GM19351 (cell line): Measurements from ENCODE around the gene IPCEF1.

Source experiments
- ATAC-seq: cut with Tn5 transposase; IDR thresholded peaks from one replicate; pipeline ENCODE4 v1.9.1; 2021; ENCODE audit warnings: mild to moderate bottlenecking, moderate library complexity; ENCODE audit not compliant: unreplicated experiment

Gene IPCEF1

DNA sequence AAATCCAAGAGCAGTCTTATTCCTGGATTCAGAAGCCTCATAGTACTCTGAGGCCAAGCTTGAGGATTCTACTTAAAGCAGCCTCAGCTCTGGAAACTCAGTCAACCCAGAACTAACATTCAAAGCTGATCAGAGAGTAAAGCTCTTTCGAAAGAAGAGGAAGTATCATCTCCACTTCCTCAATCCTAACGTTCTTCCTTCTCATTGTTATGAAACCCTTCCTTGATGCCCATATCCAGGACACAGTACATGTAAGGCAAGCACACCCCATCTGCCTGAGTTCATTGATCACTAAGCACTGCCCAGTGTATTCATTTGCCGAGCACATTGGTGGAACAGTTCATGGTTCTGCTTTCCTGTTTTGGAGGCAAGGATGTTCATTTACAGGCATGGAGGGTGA, at the start of gene IPCEF1:
IPCEF1 (minus strand) TSS at position 114 of the 400 bp plus-strand sequence. CDS start 90,856 bp downstream, outside the sequence.
- ATAC-seq, result no peak

DNA sequence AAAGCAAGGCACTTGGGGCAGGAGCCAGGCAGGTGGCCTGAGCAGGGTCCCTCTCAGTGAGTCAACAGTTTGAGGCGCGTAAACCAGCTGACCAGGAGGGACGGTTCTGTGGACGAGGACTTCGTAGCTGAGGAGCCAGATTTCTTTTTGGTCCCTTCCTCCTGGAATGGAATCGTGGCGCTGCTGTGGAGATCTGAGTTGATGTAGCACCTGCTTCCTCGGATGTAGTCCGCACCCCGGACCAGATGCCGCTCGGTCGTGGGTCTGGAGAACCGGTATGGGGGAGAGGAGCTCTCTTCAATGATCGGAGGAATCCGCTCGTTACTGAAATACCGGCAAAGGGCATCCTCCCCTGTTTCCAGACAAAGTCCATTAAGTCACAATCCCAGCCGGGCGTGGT, 49.7 kb upstream of the IPCEF1 start:
- no peak for ATAC-seq

DNA sequence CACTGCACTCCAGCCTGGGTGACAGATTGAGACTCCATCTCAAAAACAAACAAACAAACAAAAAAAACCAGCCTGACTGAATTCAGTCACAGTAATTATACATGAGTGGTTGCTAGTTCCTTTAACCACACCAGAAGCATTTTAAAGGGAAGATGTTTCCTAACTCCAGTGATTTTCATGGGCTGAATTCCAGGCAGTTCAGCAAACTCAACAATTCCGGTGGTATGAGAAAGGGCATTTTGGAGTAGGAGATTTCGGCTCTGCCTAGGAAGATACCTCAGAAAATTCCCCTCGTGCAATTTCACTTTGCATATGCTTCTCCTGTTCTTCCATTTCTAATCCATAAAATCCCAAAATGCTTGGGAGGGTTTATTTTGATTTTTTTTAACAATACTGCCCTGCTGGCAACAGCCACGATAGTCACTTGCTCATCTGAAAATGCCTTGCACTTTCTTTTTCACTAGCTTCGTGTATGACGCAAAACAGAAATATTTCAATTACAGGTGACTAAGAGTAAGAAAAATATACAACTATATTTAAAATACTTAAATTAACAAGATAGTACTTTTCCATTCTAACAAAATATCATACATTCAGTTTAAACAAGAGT, 48.3 kb upstream of the IPCEF1 start:
- peak; percentile 55 for ATAC-seq

DNA sequence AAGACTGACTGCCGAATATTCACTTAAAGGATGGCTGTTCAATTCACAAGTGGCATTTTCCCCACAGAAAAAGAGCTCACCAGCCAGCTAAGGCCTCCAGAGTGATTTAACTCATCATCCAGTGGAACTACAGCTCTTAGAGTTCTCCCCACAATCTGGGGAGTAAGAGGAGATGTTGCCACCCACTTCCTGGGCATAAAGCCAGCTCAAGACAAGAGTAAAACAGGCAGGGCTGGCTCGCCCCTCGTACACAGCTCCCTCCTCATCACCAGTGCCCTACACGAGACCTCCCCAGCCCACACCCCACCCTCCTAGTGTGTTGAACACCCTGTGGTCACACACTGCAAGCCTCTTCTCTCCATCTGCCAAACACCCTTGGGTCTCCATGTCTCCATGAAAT, 47.2 kb upstream of the IPCEF1 start:
- no peak for ATAC-seq

DNA sequence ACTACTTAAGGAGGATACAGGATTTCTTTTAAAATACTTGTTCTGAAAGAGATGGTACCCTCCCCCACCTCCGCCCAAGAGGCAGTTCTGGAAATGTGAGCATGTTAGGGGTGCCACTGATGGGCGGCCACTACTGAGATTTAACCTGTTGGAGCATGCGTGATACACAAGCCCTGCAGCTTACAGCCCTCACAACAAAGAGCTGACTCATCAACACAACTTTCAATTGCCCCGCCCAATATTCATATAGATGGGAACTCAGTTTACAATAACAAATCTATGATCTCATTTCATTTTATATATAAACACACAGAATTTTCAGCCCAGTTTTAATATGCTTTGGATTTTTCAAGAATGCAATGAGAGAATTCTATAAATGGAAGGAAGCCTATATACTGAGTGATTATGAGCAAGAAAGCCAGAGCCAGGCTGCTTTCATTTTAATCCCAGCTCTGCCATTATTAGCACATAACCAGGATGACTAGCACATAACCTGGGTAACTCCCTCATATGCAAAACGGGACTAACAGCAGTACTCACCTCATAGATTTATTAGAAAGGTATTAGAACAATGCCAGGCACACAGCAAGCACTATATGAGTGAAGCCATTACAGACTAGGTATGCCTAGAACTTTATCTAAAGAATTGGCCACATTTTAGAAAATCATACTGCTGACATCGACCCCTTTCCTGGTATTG, 45.6 kb upstream of the IPCEF1 start:
- no peak for ATAC-seq

DNA sequence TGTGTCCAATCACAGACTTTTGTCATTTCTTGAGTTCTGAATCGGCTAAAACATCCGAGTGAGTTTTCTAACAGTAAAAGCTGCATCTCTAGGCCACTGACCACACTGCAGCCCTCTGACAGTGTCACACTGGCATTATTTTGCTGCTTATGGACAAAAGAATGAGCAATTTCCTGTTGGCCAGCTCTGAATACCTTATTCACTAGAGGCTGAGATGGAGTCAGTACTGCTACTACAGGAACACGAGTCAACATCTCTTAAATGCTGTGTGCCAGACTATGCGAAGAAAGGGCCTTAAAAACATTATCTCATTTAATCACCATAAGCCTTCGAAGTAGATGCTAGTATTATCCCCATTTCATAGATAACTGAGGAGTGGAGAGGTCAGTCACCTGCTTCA, 42.5 kb upstream of the IPCEF1 start:
- no peak for ATAC-seq

- no peak for ATAC-seq
These were observed 41.0 kb upstream of the IPCEF1 start for GRCh38 chr6:154397491-154398195.

DNA sequence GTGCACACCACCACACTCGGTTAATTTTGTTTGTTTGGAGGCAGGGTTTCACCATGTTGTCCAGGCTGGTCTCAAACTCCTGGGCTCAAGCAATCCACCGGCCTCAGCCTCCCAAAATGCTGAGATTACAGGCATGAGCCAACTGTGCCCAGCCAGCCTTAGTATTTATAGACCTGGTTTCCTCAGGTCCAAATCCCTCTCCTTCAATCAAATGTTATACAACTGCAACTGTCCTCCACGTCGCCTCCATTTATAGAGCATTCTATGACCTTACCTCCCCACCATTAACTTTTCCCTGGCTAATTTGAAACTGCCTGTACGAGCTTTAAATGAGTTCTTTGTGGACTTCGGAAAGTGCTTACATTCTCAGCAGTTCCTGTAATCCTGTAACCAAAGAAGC, 39.3 kb upstream of the IPCEF1 start:
- no peak for ATAC-seq

DNA sequence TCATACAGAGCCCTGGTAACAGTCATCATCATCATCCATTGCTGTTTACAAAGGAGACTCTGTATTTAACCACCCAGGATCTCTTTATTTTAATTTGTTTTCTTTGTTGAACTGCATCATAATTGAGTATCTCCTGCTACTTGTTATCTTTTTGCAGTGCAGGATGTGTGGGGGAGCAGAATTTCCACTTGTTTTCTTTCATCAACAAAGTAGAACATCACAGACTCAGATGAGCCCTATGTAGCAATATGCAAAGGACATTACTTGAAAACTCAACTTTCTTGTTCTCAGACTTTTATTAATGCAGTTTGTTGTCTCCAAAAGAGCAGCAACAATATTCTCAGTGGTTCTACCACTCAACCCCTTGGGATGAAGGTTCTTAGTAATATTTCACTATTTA, 38.7 kb upstream of the IPCEF1 start:
- ATAC-seq, result no peak

DNA sequence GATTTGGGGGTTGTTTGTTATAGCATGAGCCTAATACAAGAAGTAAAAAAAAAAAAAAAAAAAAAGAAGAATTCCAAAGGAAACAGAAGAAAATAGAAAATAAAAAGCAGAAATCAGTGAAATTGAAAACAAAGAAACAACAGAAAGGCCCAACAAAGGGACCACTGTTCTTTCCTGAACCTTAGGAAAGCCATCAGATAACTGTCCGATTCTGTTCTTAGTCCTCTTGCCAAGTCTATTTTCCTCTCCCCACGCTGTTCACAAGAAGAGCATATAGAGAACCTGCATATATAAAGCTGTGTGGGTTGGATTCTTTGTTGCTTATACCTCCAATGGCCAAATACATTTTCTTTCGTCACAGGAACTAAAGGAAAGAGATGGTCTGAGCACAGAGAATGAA, 38.0 kb upstream of the IPCEF1 start:
- no peak for ATAC-seq

DNA sequence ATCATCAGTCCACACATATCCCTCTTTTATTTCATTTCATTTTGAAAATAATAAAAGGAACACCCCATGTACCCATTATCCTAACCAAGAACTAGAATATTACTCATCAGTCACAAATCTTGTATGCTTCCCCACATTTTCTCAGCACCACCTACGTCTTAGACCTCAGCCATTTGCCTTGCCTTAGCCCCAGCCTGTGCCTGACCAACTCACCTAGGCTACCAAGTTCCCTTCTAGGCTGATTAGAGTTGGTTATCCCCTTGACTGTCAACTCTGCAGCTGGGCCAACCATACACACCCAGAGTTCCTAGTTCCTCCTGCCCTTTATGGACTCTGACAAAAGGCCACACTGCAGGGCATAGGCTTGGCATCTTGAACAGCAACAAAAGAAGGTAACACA, 33.4 kb upstream of the IPCEF1 start:
- no peak for ATAC-seq

- ATAC-seq, result no peak
These were observed 32.2 kb upstream of the IPCEF1 start for GRCh38 chr6:154388803-154389202.

GRCh38 chr6:154386848-154387717, 30.5 kb upstream of the IPCEF1 start:
- ATAC-seq, result no peak

DNA sequence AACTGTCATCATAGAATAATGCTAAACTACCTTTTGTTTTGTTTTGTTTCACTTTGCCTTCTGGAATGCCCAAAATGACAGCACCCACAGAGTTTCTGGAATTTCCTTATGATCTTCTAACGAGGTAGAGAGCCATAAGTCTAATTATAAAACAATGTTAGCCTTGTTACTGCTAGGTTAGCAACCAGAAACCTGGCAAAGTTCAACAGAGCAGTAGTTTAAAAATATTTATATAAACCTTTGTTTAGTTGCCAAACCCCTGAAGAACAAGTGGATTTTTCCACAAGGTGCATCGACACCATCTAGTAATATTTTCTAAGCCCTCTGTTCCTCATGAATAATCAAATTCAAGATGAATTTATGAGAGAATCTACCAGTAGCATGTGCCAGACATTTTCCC, 27.6 kb upstream of the IPCEF1 start:
- ATAC-seq, result no peak

- ATAC-seq, result no peak
These were observed 26.7 kb upstream of the IPCEF1 start for GRCh38 chr6:154383273-154383672.

- ATAC-seq, result no peak
These were observed 26.1 kb upstream of the IPCEF1 start for GRCh38 chr6:154382740-154383139.

DNA sequence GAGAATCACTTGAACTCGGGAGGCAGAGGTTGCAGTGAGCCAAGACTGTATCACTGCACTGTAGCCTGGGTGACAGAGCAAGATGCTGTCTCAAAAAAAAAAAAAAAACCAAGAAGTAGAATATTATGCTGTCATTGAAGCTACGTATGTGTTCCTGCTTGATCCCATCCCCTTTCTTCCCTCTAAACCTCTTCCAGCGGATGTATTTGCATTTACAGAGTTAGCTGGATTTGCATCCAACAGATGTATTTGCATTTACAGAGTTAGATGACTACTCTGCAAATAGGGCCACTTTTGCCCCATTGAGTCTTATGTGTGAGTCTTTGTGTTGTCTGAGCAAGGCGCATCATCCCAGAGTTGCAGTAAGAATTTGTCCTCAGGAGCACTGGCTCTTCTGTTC, 24.9 kb upstream of the IPCEF1 start:
- ATAC-seq, result no peak

DNA sequence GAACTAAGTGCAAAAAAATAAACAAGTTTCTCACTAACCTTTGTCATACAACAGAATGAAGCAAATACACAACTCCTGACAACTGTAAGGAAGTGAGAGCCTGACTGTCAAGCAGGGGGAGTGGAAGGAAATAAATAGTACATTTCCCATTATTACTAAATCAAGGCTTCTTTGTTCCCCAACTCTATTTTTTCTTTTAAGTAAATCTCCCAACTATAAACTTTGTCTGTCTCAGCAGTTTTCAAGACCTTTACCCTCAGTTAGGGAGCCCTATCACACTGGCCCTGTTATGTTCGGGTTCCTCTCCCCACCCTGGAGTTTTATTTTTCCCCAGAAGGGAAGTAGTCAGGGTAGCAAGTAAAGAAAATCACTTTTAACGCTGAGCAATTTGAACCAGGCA, 24.1 kb upstream of the IPCEF1 start:
- ATAC-seq, result no peak

GRCh38 chr6:154379585-154379984, 23.0 kb upstream of the IPCEF1 start:
- ATAC-seq, result no peak

GRCh38 chr6:154378518-154378917, 21.9 kb upstream of the IPCEF1 start:
- no peak for ATAC-seq

DNA sequence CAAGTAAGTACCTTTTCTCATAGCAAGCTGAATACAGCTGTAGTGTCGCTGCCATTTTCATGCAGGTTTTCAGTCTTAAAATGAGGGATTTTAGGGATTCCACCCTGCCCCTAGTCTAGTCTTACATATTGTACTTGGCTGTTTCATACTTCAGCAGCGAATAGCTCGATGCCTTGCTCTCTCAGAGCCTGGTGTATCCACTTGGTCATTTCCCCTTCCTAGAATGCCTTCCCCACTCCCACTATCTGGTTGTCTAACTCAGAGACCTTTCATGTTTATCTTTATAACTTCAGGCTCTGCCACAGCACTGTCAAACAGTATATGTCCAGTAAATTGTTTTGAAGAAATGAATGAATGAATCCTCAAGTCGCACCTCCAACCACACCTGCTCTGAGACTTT, 21.1 kb upstream of the IPCEF1 start:
- ATAC-seq, result no peak
